Measurements from ENCODE around the gene RALGAPA2.

The RALGAPA2 gene

DNA sequence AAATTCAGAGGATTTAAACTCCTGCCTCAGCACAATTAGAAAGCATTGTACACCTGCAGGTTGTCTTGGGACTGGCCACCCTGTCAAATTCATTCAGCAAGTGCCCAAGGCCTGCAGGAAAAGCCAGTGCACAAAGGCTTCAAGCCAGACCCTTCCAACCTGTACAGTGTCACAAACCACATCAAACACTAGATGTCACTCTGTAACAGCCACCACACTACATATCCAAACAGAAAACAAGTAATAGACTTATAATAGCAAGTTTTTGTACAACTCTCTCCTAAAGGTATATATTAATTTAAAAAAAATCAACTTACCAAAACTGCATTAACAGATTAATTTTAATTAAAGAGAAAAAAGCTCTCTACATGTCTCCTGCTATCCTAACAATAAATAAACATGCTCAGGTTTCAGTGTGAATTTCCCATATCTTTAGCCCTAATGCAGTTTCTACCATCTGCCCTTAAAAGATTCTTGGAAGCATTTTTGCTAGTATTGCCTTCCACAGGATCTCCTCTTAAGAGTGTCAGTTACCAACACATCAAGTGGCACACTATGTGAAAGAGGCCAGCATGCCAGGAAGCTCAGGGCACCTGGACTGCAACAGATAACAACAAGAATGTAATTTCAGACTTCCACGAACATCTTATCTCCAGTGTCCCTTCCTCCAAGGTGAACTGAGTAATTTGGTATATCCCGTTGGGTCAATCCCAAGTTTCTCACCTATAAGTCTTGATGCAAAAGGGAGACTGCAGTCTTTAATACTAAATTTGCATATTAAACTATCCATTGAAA is 47.5 kb downstream of the RALGAPA2 start:
- peak; percentile 76 for DNase-seq (ENCODE audit: low read depth)
- TF ChIP-seq, protein P1, sequence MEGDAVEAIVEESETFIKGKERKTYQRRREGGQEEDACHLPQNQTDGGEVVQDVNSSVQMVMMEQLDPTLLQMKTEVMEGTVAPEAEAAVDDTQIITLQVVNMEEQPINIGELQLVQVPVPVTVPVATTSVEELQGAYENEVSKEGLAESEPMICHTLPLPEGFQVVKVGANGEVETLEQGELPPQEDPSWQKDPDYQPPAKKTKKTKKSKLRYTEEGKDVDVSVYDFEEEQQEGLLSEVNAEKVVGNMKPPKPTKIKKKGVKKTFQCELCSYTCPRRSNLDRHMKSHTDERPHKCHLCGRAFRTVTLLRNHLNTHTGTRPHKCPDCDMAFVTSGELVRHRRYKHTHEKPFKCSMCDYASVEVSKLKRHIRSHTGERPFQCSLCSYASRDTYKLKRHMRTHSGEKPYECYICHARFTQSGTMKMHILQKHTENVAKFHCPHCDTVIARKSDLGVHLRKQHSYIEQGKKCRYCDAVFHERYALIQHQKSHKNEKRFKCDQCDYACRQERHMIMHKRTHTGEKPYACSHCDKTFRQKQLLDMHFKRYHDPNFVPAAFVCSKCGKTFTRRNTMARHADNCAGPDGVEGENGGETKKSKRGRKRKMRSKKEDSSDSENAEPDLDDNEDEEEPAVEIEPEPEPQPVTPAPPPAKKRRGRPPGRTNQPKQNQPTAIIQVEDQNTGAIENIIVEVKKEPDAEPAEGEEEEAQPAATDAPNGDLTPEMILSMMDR (IDR thresholded peaks at IDR 0.05; ENCODE audit: low read depth, low read length): peak; percentile 74
- TF ChIP-seq MYC (IDR thresholded peaks at IDR 0.05; ENCODE audit: low read depth, low read length): no peak
- no peak overlapping the region for H3K4me3 ChIP-seq (ENCODE audit: low read depth, low read length)

DNA sequence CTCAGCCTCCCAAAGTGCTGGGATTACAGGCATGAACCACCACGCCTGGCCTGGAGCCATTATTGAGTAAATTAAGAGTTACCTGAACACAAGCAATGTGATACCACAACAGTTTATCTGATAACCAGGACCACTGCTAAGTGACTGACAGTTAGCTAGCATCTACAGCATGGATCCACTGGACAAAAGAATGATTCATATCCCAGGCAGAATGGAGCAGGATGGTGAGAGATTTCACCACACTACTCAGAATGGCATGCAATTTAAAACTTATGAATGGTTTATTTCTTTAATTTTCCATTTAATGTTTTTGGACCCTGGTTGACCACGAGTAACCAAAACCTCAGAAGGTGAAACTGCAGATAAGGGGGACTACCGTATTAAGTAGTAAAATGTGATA is 48.6 kb downstream of the RALGAPA2 start:
- TF ChIP-seq, protein P1 (IDR thresholded peaks at IDR 0.05; ENCODE audit: low read depth, low read length): no peak
- TF ChIP-seq MYC (IDR thresholded peaks at IDR 0.05; ENCODE audit: low read depth, low read length) (no peak), POLR2A (IDR thresholded peaks at IDR 0.05; ENCODE audit: extremely low read depth, insufficient read length) (no peak)
- TF ChIP-seq, protein P2, sequence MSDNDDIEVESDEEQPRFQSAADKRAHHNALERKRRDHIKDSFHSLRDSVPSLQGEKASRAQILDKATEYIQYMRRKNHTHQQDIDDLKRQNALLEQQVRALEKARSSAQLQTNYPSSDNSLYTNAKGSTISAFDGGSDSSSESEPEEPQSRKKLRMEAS (IDR thresholded peaks at IDR 0.05; ENCODE audit: low read depth, low read length): no peak
- DNase-seq (ENCODE audit: low read depth): no peak
- no peak overlapping the region for H3K4me3 ChIP-seq (ENCODE audit: low read depth, low read length)

DNA sequence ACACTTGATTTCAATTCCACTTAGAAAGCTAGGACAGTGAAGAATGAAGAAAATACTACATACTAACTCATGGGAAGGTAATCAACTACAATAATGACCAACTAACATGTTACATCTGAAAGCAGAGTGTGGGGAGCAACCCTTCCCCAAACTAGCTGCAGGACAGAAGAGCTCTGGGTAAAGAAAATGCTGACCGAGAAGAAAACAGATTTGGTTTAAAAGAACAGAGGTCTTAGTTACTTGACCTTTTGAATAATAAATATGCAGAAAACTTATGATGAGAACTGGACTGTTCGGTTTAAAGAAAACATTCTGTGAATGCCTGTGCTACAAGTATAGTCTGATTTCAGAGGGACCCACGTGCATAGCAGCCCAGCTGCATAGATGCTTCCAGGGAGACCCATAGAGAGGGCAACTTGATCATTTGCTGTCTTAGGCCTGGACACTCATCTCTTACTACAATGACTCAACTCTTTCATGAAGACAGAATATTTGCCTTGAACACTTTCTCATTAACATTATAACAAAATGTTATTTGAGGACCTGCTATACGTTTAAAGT is 53.5 kb downstream of the RALGAPA2 start:
- H3K4me3 ChIP-seq (ENCODE audit: low read depth, low read length): no peak overlapping the region
- no peak for TF ChIP-seq POLR2A (IDR thresholded peaks at IDR 0.05; ENCODE audit: extremely low read depth, insufficient read length)
- TF ChIP-seq, protein P2 (IDR thresholded peaks at IDR 0.05; ENCODE audit: low read depth, low read length): no peak
- TF ChIP-seq MYC (IDR thresholded peaks at IDR 0.05; ENCODE audit: low read depth, low read length): no peak
- TF ChIP-seq, protein P1 (IDR thresholded peaks at IDR 0.05; ENCODE audit: low read depth, low read length): no peak
- no peak for DNase-seq (ENCODE audit: low read depth)

DNA sequence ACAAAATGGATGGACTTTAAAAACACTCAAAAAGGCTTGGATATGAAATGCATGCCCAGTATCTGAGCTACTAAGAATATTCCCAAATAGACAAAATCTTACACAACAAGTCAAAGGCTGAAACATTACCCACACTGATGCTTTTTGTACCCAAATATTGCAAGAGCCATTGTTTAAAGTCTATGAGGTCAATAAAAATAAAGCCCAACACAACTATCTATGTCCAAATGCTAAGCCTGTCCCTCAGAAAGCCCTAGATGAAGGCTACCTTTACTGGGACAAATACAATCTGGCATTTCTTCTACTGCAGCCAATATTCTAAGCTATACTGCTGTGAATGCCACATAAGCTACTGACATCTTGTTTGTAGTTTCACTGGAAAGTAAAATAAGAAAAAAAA is 54.3 kb downstream of the RALGAPA2 start:
- TF ChIP-seq MYC (IDR thresholded peaks at IDR 0.05; ENCODE audit: low read depth, low read length) (no peak), POLR2A (IDR thresholded peaks at IDR 0.05; ENCODE audit: extremely low read depth, insufficient read length) (no peak)
- TF ChIP-seq, protein P1 (IDR thresholded peaks at IDR 0.05; ENCODE audit: low read depth, low read length): no peak
- TF ChIP-seq, protein P2 (IDR thresholded peaks at IDR 0.05; ENCODE audit: low read depth, low read length): no peak
- H3K4me3 ChIP-seq (ENCODE audit: low read depth, low read length): no peak overlapping the region
- DNase-seq (ENCODE audit: low read depth): no peak

DNA sequence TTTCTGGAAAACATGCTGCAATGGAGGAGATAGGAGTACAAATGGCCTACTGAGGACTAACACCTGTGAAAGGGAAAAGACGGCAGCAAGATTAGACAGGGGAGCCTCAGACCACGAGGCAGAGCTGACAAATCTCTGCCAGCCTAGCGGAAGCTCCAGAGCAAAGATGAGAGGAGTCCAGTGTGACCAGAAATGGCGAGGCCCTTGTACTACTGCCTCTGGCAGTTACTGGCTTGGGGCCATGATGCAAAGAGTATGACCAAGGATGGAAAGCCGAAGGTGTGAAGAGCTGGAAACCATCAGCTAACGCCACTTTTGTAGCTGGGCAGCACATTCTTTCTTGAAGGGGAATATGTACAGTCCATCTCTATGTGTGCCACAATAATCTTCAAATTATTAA is 55.4 kb downstream of the RALGAPA2 start:
- no peak for DNase-seq (ENCODE audit: low read depth)
- TF ChIP-seq, protein P1 (IDR thresholded peaks at IDR 0.05; ENCODE audit: low read depth, low read length): no peak
- TF ChIP-seq, protein P2 (IDR thresholded peaks at IDR 0.05; ENCODE audit: low read depth, low read length): no peak
- TF ChIP-seq MYC (IDR thresholded peaks at IDR 0.05; ENCODE audit: low read depth, low read length) (no peak), POLR2A (IDR thresholded peaks at IDR 0.05; ENCODE audit: extremely low read depth, insufficient read length) (no peak)
- H3K4me3 ChIP-seq (ENCODE audit: low read depth, low read length): no peak overlapping the region
